Measurements from ENCODE around the gene ATP2C2.

The ATP2C2 gene

GRCh38 chr16:84362471-84362941, 5.8 kb upstream of the ATP2C2 start:
- DNase-seq (ENCODE audit: low read depth in 2 of 2, low spot score in 1 of 2): no peak

- DNase-seq (ENCODE audit: low read depth in 2 of 2, low spot score in 1 of 2): no peak
Measured at GRCh38 chr16:84366208-84366607, 2.1 kb upstream of the ATP2C2 start.

- no peak for DNase-seq (ENCODE audit: low read depth in 2 of 2, low spot score in 1 of 2)
Measured at GRCh38 chr16:84367297-84367680, 1.0 kb upstream of the ATP2C2 start.

GRCh38 chr16:84367750-84368307, 509 bp upstream of the ATP2C2 start:
- no peak for DNase-seq (ENCODE audit: low read depth in 2 of 2, low spot score in 1 of 2)

- no peak for DNase-seq (ENCODE audit: low read depth in 2 of 2, low spot score in 1 of 2)
Measured at GRCh38 chr16:84369105-84369504, 767 bp downstream of the ATP2C2 start.

DNA sequence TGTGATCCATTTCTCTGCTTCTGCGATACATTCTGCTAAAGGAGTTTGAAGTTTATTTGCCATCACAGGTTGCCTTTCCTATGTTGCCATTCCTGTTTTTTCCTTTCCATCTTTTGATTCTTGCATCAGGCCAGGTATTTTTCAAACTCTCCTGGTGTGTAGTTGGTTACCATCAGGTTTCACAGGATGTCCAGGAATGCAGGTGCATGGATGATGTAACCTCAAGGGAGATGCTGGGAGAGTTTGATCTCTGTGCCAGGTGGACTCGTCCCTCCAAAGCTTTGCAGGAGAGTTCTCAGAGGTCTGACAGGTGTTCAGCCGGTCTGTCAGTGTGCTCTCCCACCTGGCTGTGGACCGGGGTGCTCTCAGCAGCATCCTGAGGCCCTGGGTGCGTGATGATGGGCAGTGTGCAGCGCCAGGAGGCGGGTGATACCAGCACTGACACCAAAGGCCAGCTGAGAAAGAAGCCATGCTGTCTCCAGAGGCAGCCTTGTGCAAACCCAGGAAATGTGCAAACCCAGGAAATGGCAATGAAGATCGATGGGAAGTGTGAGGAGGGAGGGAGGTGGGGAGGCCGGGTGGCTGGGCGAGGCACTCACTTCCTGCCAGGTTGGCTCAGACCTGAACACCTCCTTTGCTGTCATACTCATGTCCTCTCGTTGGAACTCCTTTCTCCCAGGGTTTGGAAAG, 1.7 kb downstream of the ATP2C2 start:
- DNase-seq (ENCODE audit: low read depth in 2 of 2, low spot score in 1 of 2): no peak

- DNase-seq (ENCODE audit: low read depth in 2 of 2, low spot score in 1 of 2): no peak
Measured at GRCh38 chr16:84370723-84371552, 2.6 kb downstream of the ATP2C2 start.

DNA sequence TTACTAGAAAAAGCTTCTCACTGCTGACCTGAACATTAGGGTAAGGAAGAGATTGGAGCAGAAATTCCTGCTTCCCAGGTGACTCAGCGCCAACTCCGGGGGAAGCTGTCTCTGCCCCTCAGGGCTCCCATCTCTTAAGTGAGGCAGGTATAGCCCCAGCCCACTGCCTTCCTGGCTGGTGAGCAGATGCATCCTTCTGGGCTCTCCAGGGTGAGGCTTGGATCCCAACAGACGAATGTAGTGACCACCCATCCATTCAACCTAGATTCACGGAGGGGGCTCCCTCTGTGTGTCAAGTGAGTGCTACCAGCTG, 3.2 kb downstream of the ATP2C2 start:
- DNase-seq (ENCODE audit: low read depth in 2 of 2, low spot score in 1 of 2): no peak

DNA sequence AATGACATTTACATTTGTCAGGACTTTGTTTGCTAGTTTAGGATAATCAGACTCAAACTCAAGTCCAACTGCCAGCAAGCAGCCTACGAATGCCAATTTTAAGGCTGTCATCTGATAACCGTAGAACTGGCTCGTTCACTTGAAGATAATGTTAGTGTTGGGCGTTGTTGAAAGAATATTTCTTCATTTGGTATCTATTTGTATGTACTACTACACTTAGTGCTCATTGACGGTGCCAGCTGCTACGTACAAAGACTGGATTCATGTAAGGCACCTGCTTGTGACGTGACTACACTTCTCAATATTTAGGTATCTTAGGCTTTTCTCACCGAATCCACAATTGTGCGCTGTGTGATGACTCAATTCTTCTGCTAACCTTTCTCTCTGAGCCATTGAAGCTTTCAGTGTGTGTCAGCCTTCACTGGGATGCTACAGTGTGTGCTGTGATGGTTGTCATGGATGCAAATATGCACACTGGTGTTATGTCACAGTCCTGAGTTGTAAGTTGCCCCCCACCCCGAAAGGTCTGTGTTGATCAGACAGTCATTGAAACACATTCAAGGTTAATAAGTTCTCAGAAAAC, 5.7 kb downstream of the ATP2C2 start:
- DNase-seq (ENCODE audit: low read depth in 2 of 2, low spot score in 1 of 2): no peak

DNA sequence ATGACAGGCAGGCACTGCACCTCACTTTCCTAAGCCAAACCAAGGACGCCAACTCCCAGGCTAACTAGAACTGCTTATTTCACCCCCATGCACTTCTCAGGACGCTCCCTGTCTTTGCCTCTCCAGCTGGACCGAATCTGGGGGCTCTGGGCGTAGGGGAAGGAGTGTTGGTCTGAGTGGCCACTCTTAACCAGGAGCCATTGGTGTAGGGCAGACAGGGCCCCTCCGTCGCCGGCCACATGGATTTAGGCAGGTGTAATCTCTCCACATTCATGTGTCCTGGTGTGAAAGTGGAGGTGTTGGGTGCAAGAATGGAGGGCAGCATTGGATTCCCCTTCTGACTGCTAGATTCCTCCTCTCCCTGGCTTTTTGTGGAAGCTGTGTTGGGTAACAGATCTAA, 9.8 kb downstream of the ATP2C2 start:
- DNase-seq (ENCODE audit: low read depth in 2 of 2, low spot score in 1 of 2): no peak

DNA sequence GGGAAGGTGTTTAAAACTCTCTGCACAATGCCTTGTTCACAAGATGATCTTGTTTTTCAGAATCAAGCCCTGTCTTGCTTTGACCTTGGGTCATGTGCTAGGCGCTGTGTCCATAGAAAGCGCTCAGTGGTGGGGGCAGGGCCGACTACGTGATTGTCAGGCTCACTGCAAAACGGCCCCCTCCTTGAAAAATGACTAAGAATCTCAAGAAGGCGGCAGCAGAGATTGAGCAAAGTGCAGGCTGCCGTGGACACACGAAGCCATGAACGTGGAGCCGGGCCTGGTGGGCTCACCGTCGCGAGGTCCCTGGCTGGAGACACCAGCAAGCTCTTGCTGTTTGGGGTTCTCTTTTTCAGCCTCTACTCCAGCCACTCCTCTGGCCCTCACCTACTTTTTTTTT, 10.2 kb downstream of the ATP2C2 start:
- DNase-seq (ENCODE audit: low read depth in 2 of 2, low spot score in 1 of 2): no peak

- no peak for DNase-seq (ENCODE audit: low read depth in 2 of 2, low spot score in 1 of 2)
Measured at GRCh38 chr16:84379008-84379708, 10.8 kb downstream of the ATP2C2 start.

GRCh38 chr16:84379709-84380362, 11.5 kb downstream of the ATP2C2 start:
- DNase-seq (ENCODE audit: low read depth in 2 of 2, low spot score in 1 of 2): no peak

- DNase-seq (ENCODE audit: low read depth in 2 of 2, low spot score in 1 of 2): no peak
Measured at GRCh38 chr16:84380405-84380804, 12.1 kb downstream of the ATP2C2 start.

DNA sequence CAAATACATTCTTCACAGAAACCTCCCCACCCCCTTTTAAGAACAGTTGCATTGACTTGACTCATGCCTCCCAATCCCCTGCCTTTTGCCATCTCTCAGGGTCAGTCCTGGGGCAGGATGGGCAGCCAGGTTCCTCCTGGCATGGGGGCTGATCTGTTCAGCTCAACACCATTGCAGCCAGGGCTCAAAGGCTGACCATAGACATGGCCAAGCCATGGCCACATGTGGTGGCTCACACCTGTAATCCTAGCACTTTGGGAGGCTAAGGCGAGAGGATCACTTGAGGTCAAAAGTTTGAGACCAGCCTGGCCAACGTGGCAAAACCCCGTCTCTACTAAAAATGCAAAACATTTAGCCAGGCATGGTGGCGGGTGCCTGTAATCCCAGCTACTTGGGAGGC, 14.1 kb downstream of the ATP2C2 start:
- DNase-seq (ENCODE audit: low read depth in 2 of 2, low spot score in 1 of 2): no peak

DNA sequence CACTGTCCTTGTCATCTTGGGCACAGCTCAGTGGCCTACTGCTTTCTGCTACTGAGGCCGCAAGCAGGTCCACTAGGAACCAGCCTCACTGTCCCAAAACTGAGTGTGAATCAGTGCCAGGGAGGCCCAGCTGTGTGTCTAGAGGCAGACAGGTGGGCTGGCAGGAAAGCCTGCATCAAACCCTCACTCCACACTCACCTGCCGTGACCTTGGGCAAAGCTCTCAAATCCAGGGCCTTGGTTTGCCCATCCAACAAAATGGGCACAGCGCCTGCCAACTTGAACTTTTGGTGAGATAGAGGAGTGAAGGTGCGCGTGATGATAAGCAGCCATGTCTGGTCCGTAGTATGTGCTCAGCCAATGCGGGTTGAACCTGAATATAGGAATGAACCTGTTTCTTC, 14.8 kb downstream of the ATP2C2 start:
- DNase-seq (ENCODE audit: low read depth in 2 of 2, low spot score in 1 of 2): no peak

DNA sequence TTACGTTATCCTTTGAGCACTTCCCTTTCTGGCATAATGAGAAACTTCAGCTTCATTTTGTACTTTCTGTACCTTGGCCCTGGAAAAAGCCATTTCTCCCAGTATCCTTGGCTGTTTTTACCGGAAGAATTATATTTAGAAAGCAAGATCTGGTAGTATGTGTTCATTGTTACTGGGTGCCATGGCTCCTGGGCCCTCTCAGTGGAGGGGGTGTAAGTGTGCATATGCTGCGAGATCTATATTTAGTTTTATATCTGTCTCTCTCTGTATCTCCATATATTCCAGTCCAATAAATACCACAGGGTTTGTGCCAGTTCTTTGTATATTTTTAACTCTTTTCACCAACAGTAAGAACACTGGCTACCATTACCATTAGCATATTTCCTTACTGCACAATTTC, 17.7 kb downstream of the ATP2C2 start:
- DNase-seq (ENCODE audit: low read depth in 2 of 2, low spot score in 1 of 2): no peak

DNA sequence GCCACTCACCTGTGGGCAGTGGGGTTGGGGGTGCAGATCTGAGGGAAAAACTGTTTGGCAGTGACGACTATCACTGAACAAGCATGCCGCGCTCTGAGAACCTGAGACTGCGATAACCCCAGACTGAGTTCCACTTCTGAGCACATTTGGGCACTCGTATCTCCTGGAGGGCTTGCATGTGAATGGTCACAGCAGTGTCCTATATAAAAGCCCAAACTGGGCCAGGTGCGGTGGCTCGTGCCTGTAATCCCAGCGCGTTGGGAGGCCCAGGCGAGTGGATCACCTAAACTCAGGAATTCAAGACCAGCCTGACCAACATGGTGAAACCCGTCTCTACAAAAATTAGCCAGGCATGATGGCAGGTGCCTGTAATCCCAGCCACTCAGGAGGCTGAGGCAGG, 18.7 kb downstream of the ATP2C2 start:
- DNase-seq (ENCODE audit: low read depth in 2 of 2, low spot score in 1 of 2): no peak

DNA sequence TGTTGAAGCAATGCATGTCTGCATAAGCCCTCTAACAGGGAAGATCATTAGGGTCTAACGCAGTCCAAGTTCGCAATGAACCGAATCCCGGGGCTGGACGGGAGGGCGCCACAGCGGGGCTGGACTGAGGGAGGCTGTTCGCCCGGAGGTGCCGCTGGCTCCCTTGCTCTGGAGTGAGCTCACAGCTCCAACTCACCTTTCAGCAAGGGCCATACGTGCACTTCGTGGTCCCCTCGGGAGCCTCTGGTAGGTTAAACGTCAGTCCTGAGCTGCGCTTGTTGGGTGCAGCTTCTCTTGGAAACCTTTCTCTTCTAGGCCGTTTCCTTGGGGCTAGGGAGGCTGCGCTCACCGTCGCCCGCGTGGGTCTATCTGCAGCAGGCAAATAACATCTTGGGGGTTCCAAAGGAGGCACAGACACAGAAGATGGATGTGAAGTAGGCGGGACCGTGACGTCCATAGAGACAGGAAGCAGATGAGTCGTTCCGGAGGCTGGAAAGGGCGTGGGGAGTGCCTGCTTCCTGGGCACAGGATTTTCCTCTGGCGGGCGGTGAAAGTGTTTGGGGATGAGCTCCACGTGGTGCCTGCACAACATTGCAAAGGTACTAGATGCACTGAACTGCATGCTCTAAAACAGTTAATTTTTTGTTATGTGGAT, 21.9 kb downstream of the ATP2C2 start:
- no peak for DNase-seq (ENCODE audit: low read depth in 2 of 2, low spot score in 1 of 2)
